G401.6 (cell line): ENCODE measurements around the gene ZNF717.
"Not testable (repeated sequence)": the region's sequence is repeated elsewhere in the genome, so short reads cannot be mapped to it uniquely, and the experiment has no call there.

Experiments used
- FAIRE-seq: peaks from 2 replicates; lab custom pipeline; 2012; peaks lifted over from hg19 to GRCh38; lab: Jason Lieb, UNC

ZNF717 gene

DNA sequence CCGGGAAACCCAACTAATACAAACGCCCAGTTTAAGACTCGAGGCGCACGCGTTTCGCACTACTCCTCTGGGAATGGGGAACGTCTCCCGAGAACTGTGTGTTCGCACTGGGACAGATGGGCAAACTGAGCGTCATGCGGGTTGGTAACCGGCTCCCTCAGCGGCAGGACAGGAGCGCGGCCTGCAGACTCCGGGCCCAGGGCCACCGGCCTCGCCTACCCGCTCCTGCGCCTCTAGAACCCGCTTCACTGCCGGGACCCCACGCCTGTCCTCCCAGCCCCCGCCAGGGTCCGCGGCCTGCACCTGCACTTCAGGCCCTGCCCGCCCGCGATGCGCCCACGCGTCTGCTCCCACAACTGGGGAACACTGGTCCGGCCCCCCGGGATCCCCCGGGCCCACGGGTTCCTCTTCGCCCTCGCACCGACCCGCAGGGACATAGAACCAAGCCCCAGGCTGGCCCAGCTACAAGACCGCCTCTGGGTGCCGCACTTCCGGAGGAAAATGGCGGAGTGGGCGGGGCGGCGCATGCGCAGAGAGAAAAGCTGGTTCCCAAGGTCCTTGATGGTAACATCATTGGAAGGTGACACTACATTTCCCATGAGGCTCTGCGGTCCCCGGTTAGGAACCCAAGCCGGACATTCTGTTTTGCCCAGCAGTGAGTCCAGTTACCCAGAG is at the start of gene ZNF717:
ZNF717 (minus strand) TSS at position 469 of the 675 bp plus-strand sequence. CDS start 2,187 bp downstream, outside the sequence.
- FAIRE-seq: not testable (repeated sequence)

DNA sequence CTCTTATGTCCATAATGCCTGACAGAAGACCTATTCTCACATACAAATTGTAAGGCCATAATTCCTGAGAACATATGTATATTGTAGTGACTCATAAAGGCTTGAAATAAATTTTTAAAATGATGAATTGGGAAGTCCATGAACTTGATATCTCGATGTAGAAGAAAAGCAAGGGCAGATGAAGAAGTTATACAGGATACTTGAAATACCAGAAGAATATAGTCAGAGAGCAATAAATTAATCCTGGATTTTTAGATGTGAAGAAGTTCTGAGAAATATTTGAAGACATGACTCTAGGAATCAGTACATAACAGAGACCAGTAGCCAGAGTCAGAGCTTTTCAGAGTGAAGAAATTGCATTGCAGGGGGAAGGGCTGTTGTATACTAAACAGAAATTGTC is 45.7 kb upstream of the ZNF717 start:
- not testable (repeated sequence) for FAIRE-seq

DNA sequence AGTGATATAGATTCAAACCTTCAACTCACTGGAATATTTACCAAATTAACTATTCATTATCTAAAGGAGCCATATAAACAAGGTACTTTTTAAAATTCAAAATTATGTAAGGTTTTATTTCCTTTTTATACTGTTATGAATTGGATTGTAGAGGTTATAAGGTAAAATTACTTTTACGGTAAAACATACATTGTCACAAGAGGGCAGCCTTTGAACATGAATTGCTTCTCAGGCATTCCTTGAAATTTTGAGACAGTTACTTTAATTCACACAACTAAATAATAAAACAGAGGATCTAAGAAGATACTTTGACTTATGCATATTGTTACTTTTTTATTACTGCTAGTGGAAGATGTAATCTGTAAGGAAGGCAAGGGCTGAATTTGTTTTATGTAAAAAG is 32.7 kb upstream of the ZNF717 start:
- not testable (repeated sequence) for FAIRE-seq

DNA sequence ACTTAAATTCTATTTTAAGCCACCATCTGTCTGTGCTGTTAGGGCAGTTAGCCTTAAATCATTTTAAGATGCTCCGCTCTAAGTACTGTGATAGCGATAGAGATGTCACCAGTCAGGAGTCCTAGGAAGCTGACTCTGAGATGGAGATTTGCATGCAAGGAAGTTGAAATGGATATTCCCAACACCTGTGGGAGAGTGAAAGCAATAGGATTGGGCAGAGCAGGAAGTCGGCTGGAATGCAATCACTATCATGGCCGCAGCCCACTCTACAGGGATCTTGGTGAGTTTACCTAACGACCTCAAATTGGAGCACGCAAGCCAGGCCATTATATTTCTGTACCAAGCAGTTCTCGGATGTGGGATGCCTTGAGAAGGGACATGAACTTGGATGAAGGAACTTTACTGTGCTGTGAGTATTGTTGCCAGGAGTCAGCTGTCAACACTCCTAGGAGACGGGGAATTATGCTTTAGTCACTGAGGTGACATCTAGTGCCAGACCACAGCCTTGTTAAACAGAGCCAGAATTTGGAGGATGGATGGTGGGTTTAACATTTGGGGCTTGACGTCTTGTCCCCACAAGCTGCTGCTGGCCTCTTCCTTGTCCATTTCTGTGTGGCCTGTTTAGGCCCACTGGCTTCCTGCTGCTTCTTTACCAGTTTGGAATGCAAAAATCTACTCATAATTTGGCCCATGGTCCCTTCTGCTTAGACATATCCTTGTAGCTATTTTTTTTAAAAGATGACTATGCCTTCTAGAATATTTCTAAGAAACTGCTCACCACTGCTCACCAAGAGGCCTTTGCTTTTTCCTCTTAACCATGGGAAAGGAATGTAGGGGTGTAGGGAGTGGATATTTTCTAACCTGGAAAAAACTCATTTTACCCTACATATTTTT is 31.2 kb upstream of the ZNF717 start:
- FAIRE-seq: not testable (repeated sequence)

DNA sequence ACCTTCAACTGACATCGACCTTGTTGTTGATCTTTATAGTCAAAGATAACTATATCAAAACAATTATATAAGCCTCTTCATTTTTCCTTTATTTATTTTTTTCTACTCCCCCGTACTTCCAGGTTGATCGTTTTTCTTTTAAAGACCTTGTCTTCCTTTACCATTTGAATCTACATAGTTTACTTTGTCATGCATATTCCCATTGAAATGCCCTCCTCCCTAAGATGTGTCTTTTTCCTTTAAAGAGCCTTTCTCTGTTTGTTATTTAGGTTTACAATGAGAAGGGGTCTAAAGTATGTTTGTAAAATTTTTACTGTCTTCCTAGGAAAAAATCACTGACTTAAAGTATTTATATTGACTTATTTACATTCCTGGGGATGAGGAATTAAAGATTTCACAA is 29.4 kb upstream of the ZNF717 start:
- no peak for FAIRE-seq

DNA sequence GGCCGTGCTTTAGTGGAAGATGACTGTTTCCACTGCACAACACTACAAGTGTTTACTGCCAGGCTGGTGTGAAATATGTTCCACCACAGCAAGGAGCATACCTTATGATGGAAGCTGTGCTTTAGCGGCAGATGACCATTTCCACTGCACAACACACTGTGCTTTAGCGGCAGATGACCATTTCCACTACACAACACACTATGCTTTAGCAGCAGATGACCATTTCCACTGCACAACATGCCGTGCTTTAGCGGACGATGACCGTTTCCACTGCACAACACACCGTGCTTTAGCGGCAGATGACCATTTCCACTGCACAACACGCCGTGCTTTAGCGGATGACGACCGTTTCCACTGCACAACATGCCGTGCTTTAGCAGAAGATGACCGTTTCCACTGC is 2.8 kb downstream of the ZNF717 start:
- FAIRE-seq: no peak

DNA sequence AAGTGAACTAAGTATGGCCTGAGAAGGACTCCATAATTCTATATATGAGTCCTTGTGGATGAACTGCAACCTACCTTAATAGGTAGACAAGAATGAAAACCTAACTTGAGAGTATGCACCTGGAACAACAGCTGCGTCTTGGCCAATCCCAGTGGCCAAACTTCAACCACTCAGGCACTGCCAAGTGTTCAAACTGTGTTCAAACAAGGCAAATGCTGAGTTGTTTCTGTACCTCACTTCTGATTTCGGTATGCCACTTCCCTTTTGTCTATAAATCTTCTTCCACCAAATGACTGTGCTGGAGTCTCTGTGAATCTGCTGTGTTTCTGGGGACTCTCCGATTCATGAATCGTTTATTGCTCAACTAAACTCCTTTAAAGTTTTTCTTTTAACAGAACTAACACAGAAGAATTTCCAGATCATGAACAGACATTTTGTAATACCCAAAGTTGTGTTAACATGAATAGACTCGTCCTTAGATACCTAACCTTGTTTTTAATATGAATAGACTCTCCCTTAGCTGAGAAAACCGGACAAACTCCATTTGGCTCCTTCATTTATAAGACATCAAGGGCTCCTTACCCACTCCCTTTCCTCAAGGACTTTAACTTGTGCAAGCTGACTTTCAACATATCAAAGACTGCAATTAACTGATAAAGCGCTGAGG is 4.1 kb downstream of the ZNF717 start:
- no peak for FAIRE-seq

DNA sequence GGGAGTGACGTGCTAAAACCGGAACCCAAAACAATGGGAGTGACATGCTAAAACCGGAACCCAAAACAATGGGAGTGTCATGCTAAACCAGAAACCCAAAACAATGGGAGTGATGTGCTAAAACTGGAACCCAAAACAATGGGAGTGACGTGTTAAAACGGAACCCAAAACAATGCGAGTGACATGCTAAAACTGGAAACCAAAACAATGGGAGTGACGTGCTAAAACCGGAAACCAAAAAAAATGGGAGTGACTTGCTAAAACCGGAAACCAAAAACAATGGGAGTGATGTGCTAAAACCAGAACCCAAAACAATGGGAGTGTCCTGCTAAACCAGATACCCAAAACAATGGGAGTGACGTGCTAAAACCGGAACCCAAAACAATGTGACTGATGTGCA is 7.6 kb downstream of the ZNF717 start:
- FAIRE-seq: not testable (repeated sequence)

DNA sequence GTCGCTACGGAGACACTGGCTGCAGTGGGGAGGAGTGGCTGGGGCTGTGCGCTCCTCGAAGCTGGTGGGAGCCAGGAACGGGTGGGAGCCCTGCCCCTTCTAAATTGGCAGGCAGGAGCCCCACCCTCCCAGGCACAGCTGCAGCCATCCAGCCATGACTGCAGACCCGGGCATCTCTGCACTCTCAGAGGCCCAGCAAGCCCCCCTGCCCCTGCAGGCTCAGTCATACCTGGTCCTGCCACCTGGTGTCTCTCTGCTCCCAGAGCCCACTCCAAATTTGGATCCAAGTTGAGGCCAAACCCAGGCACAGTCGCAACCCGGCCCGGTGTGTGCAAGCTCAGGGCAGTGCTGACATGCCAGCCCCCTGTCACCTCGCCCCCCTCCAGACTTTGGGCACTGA is 13.7 kb downstream of the ZNF717 start:
- FAIRE-seq: not testable (repeated sequence)

DNA sequence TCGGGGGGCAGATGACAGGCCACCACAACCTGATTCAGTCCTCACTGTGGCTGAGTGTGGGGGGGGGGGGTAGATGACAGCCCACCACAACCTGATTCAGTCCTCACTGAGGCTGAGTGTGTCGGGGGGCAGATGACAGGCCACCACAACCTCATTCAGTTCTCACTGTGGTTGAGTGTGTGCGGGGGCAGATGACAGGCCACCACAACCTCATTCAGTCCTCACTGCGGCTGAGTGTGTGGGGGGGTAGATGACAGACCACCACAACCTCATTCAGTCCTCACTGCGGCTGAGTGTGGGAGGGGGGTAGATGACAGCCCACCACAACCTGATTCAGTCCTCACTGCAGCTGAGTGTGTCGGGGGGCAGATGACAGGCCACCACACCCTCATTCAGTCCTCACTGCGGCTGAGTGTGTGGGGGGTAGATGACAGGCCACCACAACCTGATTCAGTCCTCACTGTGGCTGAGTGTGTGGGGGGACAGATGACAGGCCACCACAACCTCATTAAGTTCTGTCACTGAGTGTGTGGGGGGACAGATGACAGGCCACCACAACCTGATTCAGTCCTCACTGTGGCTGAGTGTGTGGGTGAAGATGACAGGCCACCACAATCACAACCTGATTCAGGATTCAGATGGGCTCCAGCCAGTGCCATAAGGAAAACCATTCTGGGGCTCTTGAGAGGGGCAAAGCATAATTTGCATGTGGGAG is 16.9 kb downstream of the ZNF717 start:
- FAIRE-seq: no peak

DNA sequence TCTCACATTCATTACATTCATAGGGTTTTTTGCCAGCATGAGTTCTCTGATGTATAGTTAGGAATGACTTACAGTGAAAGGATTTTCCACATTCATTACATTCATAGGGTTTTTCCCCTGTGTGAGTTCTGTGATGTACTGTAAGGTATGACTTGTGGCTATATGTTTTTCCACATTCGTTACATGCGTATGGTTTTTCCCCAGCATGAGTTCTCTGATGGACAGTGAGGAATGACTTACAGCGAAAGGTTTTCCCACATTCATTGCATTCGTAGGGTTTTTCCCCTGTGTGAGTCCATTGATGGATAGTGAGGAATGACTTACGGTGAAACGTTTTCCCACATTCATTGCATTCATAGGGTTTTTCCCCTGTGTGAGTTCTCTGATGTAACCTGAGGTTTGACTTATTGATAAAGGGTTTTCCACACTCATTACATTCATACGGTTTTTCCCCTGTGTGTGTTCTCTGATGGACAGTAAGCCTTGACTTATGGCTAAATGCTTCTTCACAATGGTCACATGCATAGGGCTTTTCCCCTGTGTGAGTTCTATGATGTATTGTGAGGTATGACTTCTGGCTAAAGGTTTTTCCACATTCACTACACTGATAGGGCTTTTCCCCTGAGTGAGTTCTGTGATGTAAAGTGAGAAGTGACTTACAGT is 47.4 kb downstream of the ZNF717 start:
- no peak for FAIRE-seq

DNA sequence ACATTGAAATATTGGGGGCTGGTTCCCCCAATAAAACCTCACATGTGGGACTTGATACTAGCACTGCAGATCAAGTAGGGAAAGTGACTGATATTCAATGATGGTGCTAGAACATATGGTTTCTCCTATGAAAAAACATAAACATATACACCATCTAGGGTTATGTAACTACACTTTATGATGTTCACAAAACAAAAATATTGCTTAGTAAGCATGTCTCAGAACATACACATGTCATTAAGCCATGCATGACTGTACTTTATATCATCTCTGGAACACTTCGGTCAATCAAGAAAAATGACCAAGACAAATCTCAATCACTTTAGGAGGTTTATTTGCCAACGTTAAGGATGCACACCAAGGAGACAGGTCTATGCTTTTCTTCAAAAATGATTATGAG is 57.4 kb downstream of the ZNF717 start:
- no peak for FAIRE-seq

DNA sequence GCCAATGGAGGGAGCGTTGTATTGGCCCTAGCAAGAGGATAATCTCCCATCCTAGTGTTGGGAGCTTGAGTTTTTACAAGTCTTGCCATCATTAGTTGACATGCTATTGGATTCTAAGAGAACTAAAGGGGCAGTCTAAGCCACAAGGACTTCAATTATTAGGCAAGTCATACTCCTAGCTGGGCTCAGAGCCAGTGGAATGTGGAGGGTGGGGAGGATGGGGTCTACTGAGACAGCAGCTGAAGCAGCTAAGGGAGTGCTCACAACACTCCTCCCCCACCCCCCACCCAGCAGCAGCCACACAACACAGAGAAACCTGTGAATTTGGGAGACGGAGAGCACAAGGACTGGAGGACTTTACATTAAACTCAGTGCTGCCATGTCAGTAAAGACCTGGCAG is 93.3 kb downstream of the ZNF717 start:
- FAIRE-seq: no peak

DNA sequence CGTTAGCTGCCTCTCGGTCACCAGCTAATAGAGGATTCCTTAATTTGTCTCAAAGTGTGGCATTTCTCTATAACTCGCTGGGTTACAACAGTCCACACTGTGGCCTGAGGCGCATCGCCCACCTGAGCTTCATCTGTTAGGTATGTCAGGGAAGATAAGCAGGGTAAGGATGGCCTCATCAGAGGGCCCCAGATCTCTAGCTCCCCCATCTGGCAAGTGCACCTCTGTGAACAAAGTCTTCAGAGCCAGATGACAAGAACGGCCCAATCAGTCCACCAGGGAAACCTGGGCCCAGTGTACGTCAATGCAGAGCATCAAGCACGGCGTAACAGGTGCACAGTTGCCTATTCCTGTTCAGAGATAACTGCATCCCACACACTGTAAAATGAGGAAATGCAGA is 98.0 kb downstream of the ZNF717 start:
- no peak for FAIRE-seq
